Measurements from ENCODE around the gene CGREF1. TPM values are rescaled to one million over a fixed set of nuclear protein-coding genes. Genes with fewer than 3 reads are reported as not detected.
"Not testable (repeated sequence)": the region's sequence is repeated elsewhere in the genome, so short reads cannot be mapped to it uniquely, and the experiment has no call there.

Gene CGREF1
- total RNA-seq, 1 donor from 2014 or later: 4.6 TPM

- no peak for DNase-seq (ENCODE audit: low read depth, low spot score)
Observed at GRCh38 chr2:27115519-27115918, 3.4 kb downstream of the CGREF1 start.

- DNase-seq (ENCODE audit: low read depth, low spot score): not testable (repeated sequence)
Observed at GRCh38 chr2:27111392-27112078, 7.4 kb downstream of the CGREF1 start.

GRCh38 chr2:27110603-27111352, 8.2 kb downstream of the CGREF1 start:
- not testable (repeated sequence) for DNase-seq (ENCODE audit: low read depth, low spot score)

- no peak for DNase-seq (ENCODE audit: low read depth, low spot score)
Observed at GRCh38 chr2:27109083-27109482, 9.8 kb downstream of the CGREF1 start.

- no peak for DNase-seq (ENCODE audit: low read depth, low spot score)
Observed at GRCh38 chr2:27108221-27108620, 10.7 kb downstream of the CGREF1 start.

- DNase-seq (ENCODE audit: low read depth, low spot score): no peak
Observed at GRCh38 chr2:27105981-27106380, 12.9 kb downstream of the CGREF1 start.

GRCh38 chr2:27102329-27102728, 16.6 kb downstream of the CGREF1 start:
- no peak for DNase-seq (ENCODE audit: low read depth, low spot score)

GRCh38 chr2:27100036-27100435, 18.9 kb downstream of the CGREF1 start:
- no peak for DNase-seq (ENCODE audit: low read depth, low spot score)

GRCh38 chr2:27099334-27099955, 19.5 kb downstream of the CGREF1 start:
- DNase-seq (ENCODE audit: low read depth, low spot score): no peak

GRCh38 chr2:27097341-27097740, 21.6 kb downstream of the CGREF1 start:
- DNase-seq (ENCODE audit: low read depth, low spot score): no peak

- DNase-seq (ENCODE audit: low read depth, low spot score): no peak
Observed at GRCh38 chr2:27096748-27097297, 22.1 kb downstream of the CGREF1 start.

- DNase-seq (ENCODE audit: low read depth, low spot score): no peak
Observed at GRCh38 chr2:27095745-27096651, 22.9 kb downstream of the CGREF1 start.

- DNase-seq (ENCODE audit: low read depth, low spot score): no peak
Observed at GRCh38 chr2:27095427-27095744, 23.5 kb downstream of the CGREF1 start.

GRCh38 chr2:27094353-27094984, 24.5 kb downstream of the CGREF1 start:
- no peak for DNase-seq (ENCODE audit: low read depth, low spot score)

GRCh38 chr2:27093430-27094352, 25.2 kb downstream of the CGREF1 start:
- no peak for DNase-seq (ENCODE audit: low read depth, low spot score)

- no peak for DNase-seq (ENCODE audit: low read depth, low spot score)
Observed at GRCh38 chr2:27092696-27093429, 26.1 kb downstream of the CGREF1 start.

GRCh38 chr2:27091746-27092695, 26.9 kb downstream of the CGREF1 start:
- no peak for DNase-seq (ENCODE audit: low read depth, low spot score)
